DMS153 treated with DMSO at 0.1 percent for 48 hours (cell line): ENCODE data around the gene LRP1B.
"Not testable (repeated sequence)": the region's sequence is repeated elsewhere in the genome, so short reads cannot be mapped to it uniquely, and the experiment has no call there.

Experiments used
- DNase-seq: peaks from one replicate; lab custom pipeline; 2025; ENCODE audit not compliant: unreplicated experiment; lab: John Stamatoyannopoulos, UW

Gene LRP1B

GRCh38 chr2:140657657-140658056 is 1473.2 kb downstream of the LRP1B start:
- DNase-seq = no peak

- no peak for DNase-seq
These were observed 1476.3 kb downstream of the LRP1B start for GRCh38 chr2:140654565-140654964.

- no peak for DNase-seq
These were observed 1480.0 kb downstream of the LRP1B start for GRCh38 chr2:140650825-140651224.

GRCh38 chr2:140650134-140650533 is 1480.7 kb downstream of the LRP1B start:
- DNase-seq = not testable (repeated sequence)

- no peak for DNase-seq
These were observed 1482.4 kb downstream of the LRP1B start for GRCh38 chr2:140648393-140648792.

GRCh38 chr2:140643761-140644187 is 1487.0 kb downstream of the LRP1B start:
- DNase-seq = no peak

- DNase-seq = no peak
These were observed 1489.7 kb downstream of the LRP1B start for GRCh38 chr2:140641163-140641562.

GRCh38 chr2:140639628-140640027 is 1491.2 kb downstream of the LRP1B start:
- no peak for DNase-seq

GRCh38 chr2:140630557-140630956 is 1500.3 kb downstream of the LRP1B start:
- no peak for DNase-seq

- no peak for DNase-seq
These were observed 1502.9 kb downstream of the LRP1B start for GRCh38 chr2:140627885-140628284.

GRCh38 chr2:140627136-140627535 is 1503.7 kb downstream of the LRP1B start:
- no peak for DNase-seq

GRCh38 chr2:140624200-140624599 is 1506.6 kb downstream of the LRP1B start:
- peak; percentile 25 for DNase-seq

GRCh38 chr2:140621583-140622362 is 1509.0 kb downstream of the LRP1B start:
- DNase-seq = no peak

- DNase-seq = no peak
These were observed 1526.0 kb downstream of the LRP1B start for GRCh38 chr2:140604788-140605187.

- no peak for DNase-seq
These were observed 1526.7 kb downstream of the LRP1B start for GRCh38 chr2:140604096-140604495.

GRCh38 chr2:140603416-140603815 is 1527.4 kb downstream of the LRP1B start:
- DNase-seq = no peak

- no peak for DNase-seq
These were observed 1529.0 kb downstream of the LRP1B start for GRCh38 chr2:140601801-140602200.

GRCh38 chr2:140601342-140601741 is 1529.5 kb downstream of the LRP1B start:
- DNase-seq = no peak

- no peak for DNase-seq
These were observed 1530.7 kb downstream of the LRP1B start for GRCh38 chr2:140600116-140600515.

GRCh38 chr2:140597836-140598235 is 1533.0 kb downstream of the LRP1B start:
- no peak for DNase-seq

GRCh38 chr2:140597205-140597604 is 1533.6 kb downstream of the LRP1B start:
- DNase-seq = no peak

GRCh38 chr2:140596447-140596846 is 1534.4 kb downstream of the LRP1B start:
- no peak for DNase-seq

GRCh38 chr2:140595107-140595506 is 1535.7 kb downstream of the LRP1B start:
- DNase-seq = no peak
